ENCODE results near the gene HK1. TPM values are rescaled to one million over a fixed set of nuclear protein-coding genes. Genes with fewer than 3 reads are reported as not detected.

HK1 gene
- total RNA-seq (2022; extraction: Qiagen RNA extraction), result 35.7 to 53.0 TPM (median 41.9 TPM) in 5 replicates

DNA sequence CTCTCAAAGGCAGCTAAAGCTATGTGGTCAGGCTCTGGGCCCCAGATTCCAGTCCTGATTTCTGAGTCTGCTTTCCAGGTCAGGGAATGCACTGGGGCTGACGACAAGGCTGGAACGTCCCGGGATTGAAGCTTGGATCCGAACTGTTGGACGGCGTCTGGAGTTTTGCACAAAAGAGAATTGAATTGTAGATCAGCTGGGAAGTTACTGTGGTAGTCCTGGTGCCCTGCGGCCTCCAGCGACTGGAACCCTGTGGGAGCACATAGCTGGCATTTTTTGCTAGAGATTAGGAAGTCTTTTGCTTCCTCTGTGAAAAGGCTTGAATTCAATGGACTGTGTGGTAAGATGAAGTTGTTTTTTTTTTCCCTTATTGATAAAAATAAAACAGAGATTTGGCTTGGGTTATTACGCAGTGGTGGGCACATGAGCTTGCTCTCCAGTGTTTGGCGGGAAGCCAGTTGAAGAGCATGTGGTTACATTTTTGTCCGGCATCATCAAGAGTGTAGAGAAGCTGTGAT, at the start of gene HK1:
HK1 (plus strand) TSS at position 51 of the 518 bp plus-strand sequence.

DNA sequence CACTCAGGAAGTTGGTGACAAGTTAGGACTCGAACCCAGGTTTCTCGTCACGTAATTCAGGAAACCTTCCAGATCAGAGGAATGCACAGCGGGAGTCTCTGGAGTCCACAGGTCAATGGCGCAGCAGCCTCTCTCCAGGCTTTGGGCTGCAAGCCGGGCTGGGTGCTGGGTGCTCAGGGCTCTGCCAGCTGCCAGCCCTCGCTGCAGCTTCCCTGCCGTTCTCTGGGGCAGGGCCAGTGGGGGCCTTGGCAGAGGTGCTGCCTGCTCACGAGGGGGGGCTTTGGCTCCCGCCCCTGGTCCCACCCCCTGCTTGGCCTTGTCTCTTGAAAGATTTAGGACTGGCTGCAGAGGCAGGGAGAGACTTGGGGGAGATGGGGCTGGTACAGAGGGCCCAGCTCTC, 138.4 kb downstream of the HK1 start, which contains the start of gene TACR2:
TACR2 (minus strand) TSS at position 224 of the 400 bp plus-strand sequence. CDS start 595 bp downstream, outside the sequence.

DNA sequence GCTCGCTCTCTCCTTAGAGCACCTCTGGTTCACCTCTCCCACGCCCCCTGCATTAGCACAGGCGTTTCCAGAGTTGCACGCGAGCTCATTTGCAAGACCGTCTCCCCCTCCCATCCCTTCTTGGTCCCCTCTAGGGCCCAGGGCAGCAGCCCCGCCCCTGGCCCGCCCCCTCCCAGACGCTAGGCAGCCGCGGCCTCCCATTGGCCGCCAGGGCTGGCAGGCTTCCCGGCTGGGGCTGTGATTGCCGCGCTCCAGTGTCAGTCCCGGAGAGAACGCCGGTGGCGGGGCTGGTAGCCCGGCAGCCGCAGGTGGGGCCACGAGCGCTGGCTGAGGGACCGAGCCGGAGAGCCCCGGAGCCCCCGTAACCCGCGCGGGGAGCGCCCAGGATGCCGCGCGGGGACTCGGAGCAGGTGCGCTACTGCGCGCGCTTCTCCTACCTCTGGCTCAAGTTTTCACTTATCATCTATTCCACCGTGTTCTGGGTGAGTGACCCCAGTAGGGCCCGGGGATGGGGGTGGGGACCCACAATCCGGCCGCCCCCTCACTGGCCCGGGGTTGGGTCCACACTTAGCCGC, 173.0 kb downstream of the HK1 start, which contains the start of gene TSPAN15:
TSPAN15 (plus strand) TSS at position 257 of the 575 bp plus-strand sequence; CDS start at position 387, 130 bp downstream.

Other genes starting within 250 kb of the HK1 start
- 91.0 to 135 TPM (median 98.2 TPM) in 5 replicates for gene SRGN, start 190.4 kb upstream of the HK1 start, total RNA-seq (2022; extraction: Qiagen RNA extraction)
- 48.1 to 78.8 TPM (median 50.0 TPM) in 5 replicates for gene VPS26A, start 154.3 kb upstream of the HK1 start, total RNA-seq (2022; extraction: Qiagen RNA extraction)
- gene SUPV3L1, start 98.3 kb upstream of the HK1 start, total RNA-seq (2022; extraction: Qiagen RNA extraction), result 30.9 to 36.0 TPM (median 33.5 TPM) in 5 replicates
- 8.3 to 11.9 TPM (median 9.9 TPM) in 5 replicates for gene HKDC1, start 58.2 kb upstream of the HK1 start, total RNA-seq (2022; extraction: Qiagen RNA extraction)
- 0.06 to 0.22 TPM (median 0.10 TPM) in 5 replicates for gene TACR2, start 138.4 kb downstream of the HK1 start, total RNA-seq (2022; extraction: Qiagen RNA extraction)
- 91.4 to 106 TPM (median 101 TPM) in 5 replicates for gene TSPAN15, start 173.0 kb downstream of the HK1 start, total RNA-seq (2022; extraction: Qiagen RNA extraction)

All from A549 treated with Hydrocortisone at 1 μM for 4 hours (cell line).